ENCODE measurements around the gene IL12RB1. TPM values are rescaled to one million over a fixed set of nuclear protein-coding genes. Genes with fewer than 3 reads are reported as not detected.

The IL12RB1 gene
- total and polyA plus RNA-seq, 2 donors from 2014 or later, result 0.45 to 3.2 TPM

DNA sequence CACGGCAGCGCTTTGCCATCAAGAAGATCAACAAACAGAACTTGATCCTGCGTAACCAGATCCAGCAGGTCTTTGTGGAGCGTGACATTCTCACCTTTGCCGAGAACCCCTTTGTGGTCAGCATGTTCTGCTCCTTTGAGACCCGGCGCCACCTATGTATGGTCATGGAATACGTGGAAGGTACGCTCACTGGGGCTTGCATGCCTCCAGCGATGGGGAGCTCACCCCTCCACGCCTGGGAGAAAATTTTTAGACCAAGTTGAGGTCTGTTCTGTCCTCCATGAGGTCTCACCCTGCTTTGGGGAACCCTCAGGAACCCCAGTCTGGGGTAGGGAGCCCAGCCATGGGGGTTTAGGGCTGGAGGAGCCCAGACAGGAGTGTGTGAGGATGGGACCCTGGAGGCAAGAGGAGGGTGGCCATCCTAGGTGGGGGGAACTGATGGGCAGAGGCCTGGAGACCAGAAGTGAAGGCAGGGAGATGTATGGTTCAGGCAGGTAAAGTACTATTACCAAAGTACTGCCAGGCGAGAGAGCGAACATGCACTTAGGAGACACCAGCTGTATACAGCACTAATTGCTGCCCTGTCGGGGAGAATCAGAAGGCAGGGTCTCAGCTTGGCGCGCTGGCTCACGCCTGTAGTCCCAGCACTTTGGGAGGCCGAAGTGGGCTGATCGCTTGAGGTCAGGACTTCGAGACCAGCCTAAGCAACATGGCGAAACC, 43.9 kb upstream of the IL12RB1 start:
- Histone ChIP-seq H3K27ac (ENCODE audit: low read depth in 2 of 2, low read length in 2 of 2) (no peak overlapping the region), H3K36me3 (ENCODE audit: control insufficient read depth in 2 of 3, insufficient read depth in 3 of 3, low read length in 3 of 3) (peaks cover 2 to 42% (median 30%) of the 10 kb centered on the region in 3 donors), H3K27me3 (ENCODE audit: control insufficient read depth, insufficient read depth, low read length) (no peaks in the 10 kb centered on the region), H3K9me3 (ENCODE audit: control insufficient read depth in 2 of 3, insufficient read depth in 1 of 3, low read length in 3 of 3) (no peaks in the 10 kb centered on the region), H3K4me1 (ENCODE audit: control insufficient read depth in 2 of 3, insufficient read depth in 2 of 3, low read depth in 1 of 3, low read length in 3 of 3) (peaks cover 0 to 4% (median 3%) of the 10 kb centered on the region in 3 donors), H3K4me3 (ENCODE audit: low read length in 3 of 3) (no peak overlapping the region), H3K9ac (ENCODE audit: low read length in 3 of 3) (no peak overlapping the region)
- TF ChIP-seq, protein P1, sequence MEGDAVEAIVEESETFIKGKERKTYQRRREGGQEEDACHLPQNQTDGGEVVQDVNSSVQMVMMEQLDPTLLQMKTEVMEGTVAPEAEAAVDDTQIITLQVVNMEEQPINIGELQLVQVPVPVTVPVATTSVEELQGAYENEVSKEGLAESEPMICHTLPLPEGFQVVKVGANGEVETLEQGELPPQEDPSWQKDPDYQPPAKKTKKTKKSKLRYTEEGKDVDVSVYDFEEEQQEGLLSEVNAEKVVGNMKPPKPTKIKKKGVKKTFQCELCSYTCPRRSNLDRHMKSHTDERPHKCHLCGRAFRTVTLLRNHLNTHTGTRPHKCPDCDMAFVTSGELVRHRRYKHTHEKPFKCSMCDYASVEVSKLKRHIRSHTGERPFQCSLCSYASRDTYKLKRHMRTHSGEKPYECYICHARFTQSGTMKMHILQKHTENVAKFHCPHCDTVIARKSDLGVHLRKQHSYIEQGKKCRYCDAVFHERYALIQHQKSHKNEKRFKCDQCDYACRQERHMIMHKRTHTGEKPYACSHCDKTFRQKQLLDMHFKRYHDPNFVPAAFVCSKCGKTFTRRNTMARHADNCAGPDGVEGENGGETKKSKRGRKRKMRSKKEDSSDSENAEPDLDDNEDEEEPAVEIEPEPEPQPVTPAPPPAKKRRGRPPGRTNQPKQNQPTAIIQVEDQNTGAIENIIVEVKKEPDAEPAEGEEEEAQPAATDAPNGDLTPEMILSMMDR (IDR thresholded peaks at IDR 0.05; ENCODE audit: borderline replicate concordance, extremely low read depth, insufficient read depth), result no peak
- intact Hi-C loops (cut with DNase I), result no loop called here
- FAIRE-seq, result no peak
- DNase-seq, result no peak

DNA sequence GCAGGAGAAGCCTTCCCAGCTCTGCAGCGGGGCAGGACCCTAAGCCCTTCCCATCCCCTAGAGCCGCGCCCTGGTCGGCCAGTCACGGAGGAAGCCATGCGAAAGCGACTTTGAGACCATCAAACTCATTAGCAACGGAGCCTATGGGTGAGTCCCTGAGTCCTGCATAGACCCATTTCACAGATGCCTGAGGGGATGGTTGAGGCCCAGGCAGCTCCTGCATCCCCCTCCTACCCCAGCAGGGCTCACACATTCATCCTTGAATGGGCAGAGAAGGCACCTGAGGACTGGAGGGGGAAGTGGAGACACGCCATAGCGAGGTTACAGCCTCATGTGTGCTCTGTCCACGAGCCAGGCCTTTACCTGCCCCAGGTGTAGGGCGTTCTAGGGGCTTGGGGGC, 42.1 kb upstream of the IL12RB1 start:
- no peaks in the 10 kb centered on the region for H3K27me3 ChIP-seq (ENCODE audit: control insufficient read depth, insufficient read depth, low read length)
- H3K36me3 ChIP-seq (ENCODE audit: control insufficient read depth in 2 of 3, insufficient read depth in 3 of 3, low read length in 3 of 3), result peaks cover 2 to 35% (median 33%) of the 10 kb centered on the region in 3 donors
- H3K9ac ChIP-seq (ENCODE audit: low read length in 3 of 3), result no peak overlapping the region
- no peak for FAIRE-seq
- intact Hi-C loops (cut with DNase I), result no loop called here
- no peaks in the 10 kb centered on the region for H3K9me3 ChIP-seq (ENCODE audit: control insufficient read depth in 2 of 3, insufficient read depth in 1 of 3, low read length in 3 of 3)
- no peak overlapping the region for H3K27ac ChIP-seq (ENCODE audit: low read depth in 2 of 2, low read length in 2 of 2)
- H3K4me3 ChIP-seq (ENCODE audit: low read length in 3 of 3), result no peak overlapping the region
- DNase-seq, result no peak
- TF ChIP-seq, protein P1 (IDR thresholded peaks at IDR 0.05; ENCODE audit: borderline replicate concordance, extremely low read depth, insufficient read depth), result no peak
- no peaks in the 10 kb centered on the region for H3K4me1 ChIP-seq (ENCODE audit: control insufficient read depth in 2 of 3, insufficient read depth in 2 of 3, low read depth in 1 of 3, low read length in 3 of 3)

DNA sequence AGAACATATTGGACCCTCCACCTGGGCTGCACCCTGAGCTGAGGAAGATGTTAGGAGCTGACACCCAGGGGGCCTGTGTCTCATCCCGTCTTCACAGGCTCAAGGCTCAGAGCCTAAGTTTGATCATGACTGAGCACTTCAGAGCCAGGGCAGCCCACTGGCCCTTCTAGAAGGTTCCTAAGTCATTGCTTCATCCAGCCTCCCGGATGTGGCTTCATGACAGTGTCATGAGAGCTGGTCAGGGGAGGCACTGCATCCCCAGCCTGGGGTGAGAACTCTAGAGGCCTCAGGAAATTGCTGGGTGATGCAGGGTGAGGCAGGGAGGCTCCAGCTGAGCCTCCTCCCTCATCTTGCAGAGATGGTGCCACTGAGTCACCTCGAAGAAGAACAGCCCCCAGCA, 41.3 kb upstream of the IL12RB1 start:
- Histone ChIP-seq H3K27me3 (ENCODE audit: control insufficient read depth, insufficient read depth, low read length) (no peaks in the 10 kb centered on the region), H3K27ac (ENCODE audit: low read depth in 2 of 2, low read length in 2 of 2) (no peak overlapping the region), H3K36me3 (ENCODE audit: control insufficient read depth in 2 of 3, insufficient read depth in 3 of 3, low read length in 3 of 3) (peaks cover 2 to 35% (median 34%) of the 10 kb centered on the region in 3 donors), H3K4me3 (ENCODE audit: low read length in 3 of 3) (no peak overlapping the region), H3K9ac (ENCODE audit: low read length in 3 of 3) (no peak overlapping the region), H3K4me1 (ENCODE audit: control insufficient read depth in 2 of 3, insufficient read depth in 2 of 3, low read depth in 1 of 3, low read length in 3 of 3) (no peaks in the 10 kb centered on the region), H3K9me3 (ENCODE audit: control insufficient read depth in 2 of 3, insufficient read depth in 1 of 3, low read length in 3 of 3) (no peaks in the 10 kb centered on the region)
- intact Hi-C loops (cut with DNase I), result no loop called here
- TF ChIP-seq, protein P1 (IDR thresholded peaks at IDR 0.05; ENCODE audit: borderline replicate concordance, extremely low read depth, insufficient read depth), result no peak
- DNase-seq (no peak), FAIRE-seq (no peak)
